CD4-positive, alpha-beta T cell treated with Interleukin-2 at 100 ng/mL for 4 hours (primary cell): ENCODE results near the gene GXYLT2.
A peak's percentile ranks its signal among the peaks of the same experiment; 100 is the strongest.
"Not testable (repeated sequence)": the region's sequence is repeated elsewhere in the genome, so short reads cannot be mapped to it uniquely, and the experiment has no call there.

ENCODE experiments used
- DNase-seq: peaks from one replicate; pipeline ENCODE4 v3.0.0-alpha.2; 2020; ENCODE audit warnings: low spot score

GXYLT2 gene

GRCh38 chr3:72974956-72975355 lies 87.1 kb downstream of the GXYLT2 start:
- no peak for DNase-seq

GRCh38 chr3:72976281-72976741 lies 88.5 kb downstream of the GXYLT2 start:
- no peak for DNase-seq

GRCh38 chr3:72977060-72977808 lies 89.4 kb downstream of the GXYLT2 start:
- DNase-seq, result no peak

GRCh38 chr3:72982609-72983366 lies 94.9 kb downstream of the GXYLT2 start:
- no peak for DNase-seq

GRCh38 chr3:72985576-72985975 lies 97.7 kb downstream of the GXYLT2 start:
- DNase-seq, result no peak

- DNase-seq, result no peak
Measured at GRCh38 chr3:72990701-72991395, 103.0 kb downstream of the GXYLT2 start.

- no peak for DNase-seq
Measured at GRCh38 chr3:72991522-72991921, 103.7 kb downstream of the GXYLT2 start.

- no peak for DNase-seq
Measured at GRCh38 chr3:72993391-72993790, 105.5 kb downstream of the GXYLT2 start.

- DNase-seq, result no peak
Measured at GRCh38 chr3:72995337-72995736, 107.5 kb downstream of the GXYLT2 start.

- DNase-seq, result no peak
Measured at GRCh38 chr3:72996121-72996472, 108.3 kb downstream of the GXYLT2 start.

GRCh38 chr3:72996473-72997333 lies 108.9 kb downstream of the GXYLT2 start, which contains the start of gene PPP4R2:
PPP4R2 (plus strand) TSS chr3:72996811; CDS start chr3:72997038, 227 bp downstream.
- peak; percentile 91 for DNase-seq

- peak; percentile 55 for DNase-seq
Measured at GRCh38 chr3:72997421-72997961, 109.6 kb downstream of the GXYLT2 start.

- no peak for DNase-seq
Measured at GRCh38 chr3:72998466-72998865, 110.6 kb downstream of the GXYLT2 start.

- DNase-seq, result peak; percentile 23
Measured at GRCh38 chr3:72999951-73000350, 112.1 kb downstream of the GXYLT2 start.

GRCh38 chr3:73003050-73003449 lies 115.2 kb downstream of the GXYLT2 start:
- DNase-seq, result not testable (repeated sequence)

- no peak for DNase-seq
Measured at GRCh38 chr3:73004316-73004715, 116.5 kb downstream of the GXYLT2 start.

GRCh38 chr3:73007992-73008712 lies 120.3 kb downstream of the GXYLT2 start:
- no peak for DNase-seq

GRCh38 chr3:73009008-73009407 lies 121.2 kb downstream of the GXYLT2 start:
- DNase-seq, result no peak

GRCh38 chr3:73009750-73010149 lies 121.9 kb downstream of the GXYLT2 start:
- DNase-seq, result no peak

- no peak for DNase-seq
Measured at GRCh38 chr3:73010158-73010557, 122.3 kb downstream of the GXYLT2 start.

GRCh38 chr3:73018298-73018697 lies 130.5 kb downstream of the GXYLT2 start:
- DNase-seq, result no peak
